RWPE1 (cell line): ENCODE results near the gene TNC.
A peak's percentile ranks its signal among the peaks of the same experiment; 100 is the strongest.
"Not testable (repeated sequence)": the region's sequence is repeated elsewhere in the genome, so short reads cannot be mapped to it uniquely, and the experiment has no call there.

Experiments
- CTCF ChIA-PET: fragments of 350-600 bp; sonication (Branson Sonifier 250); formaldehyde crosslinking; extraction: SDS; loops from one replicate; lab custom pipeline; 2021; lab: Yijun Ruan, JAX
- POLR2A ChIA-PET: fragments of 400-600 bp; formaldehyde crosslinking; extraction: SDS; loops from one replicate; lab custom pipeline; 2020; ENCODE audit warnings: antibody characterized with exemption; ENCODE audit not compliant: low non-redundant PET; lab: Yijun Ruan, JAX
- DNase-seq: peaks from one replicate; pipeline ENCODE4 v3.0.0; 2012; ENCODE audit warnings: low spot score
- H3K27ac ChIP-seq: fragments of 450-650 bp; 2 replicates; pipeline ENCODE4 v1.5.1; 2017
- TF ChIP-seq, protein P1 (sequence below): fragments of 450-650 bp; conservative IDR thresholded peaks from 2 replicates; pipeline ENCODE4 v1.5.1; 2017; ENCODE audit warnings: low read depth, mild to moderate bottlenecking

The TNC gene

GRCh38 chr9:115130176-115130575 is 12.2 kb upstream of the TNC start:
- H3K27ac ChIP-seq, result no peak overlapping the region
- ChIA-PET CTCF (no interaction called here), POLR2A (no interaction called here)
- TF ChIP-seq, protein P1, sequence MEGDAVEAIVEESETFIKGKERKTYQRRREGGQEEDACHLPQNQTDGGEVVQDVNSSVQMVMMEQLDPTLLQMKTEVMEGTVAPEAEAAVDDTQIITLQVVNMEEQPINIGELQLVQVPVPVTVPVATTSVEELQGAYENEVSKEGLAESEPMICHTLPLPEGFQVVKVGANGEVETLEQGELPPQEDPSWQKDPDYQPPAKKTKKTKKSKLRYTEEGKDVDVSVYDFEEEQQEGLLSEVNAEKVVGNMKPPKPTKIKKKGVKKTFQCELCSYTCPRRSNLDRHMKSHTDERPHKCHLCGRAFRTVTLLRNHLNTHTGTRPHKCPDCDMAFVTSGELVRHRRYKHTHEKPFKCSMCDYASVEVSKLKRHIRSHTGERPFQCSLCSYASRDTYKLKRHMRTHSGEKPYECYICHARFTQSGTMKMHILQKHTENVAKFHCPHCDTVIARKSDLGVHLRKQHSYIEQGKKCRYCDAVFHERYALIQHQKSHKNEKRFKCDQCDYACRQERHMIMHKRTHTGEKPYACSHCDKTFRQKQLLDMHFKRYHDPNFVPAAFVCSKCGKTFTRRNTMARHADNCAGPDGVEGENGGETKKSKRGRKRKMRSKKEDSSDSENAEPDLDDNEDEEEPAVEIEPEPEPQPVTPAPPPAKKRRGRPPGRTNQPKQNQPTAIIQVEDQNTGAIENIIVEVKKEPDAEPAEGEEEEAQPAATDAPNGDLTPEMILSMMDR, result no peak
- no peak for DNase-seq

GRCh38 chr9:115128726-115129125 is 10.8 kb upstream of the TNC start:
- CTCF ChIA-PET, H3K27ac ChIP-seq, POLR2A ChIA-PET, DNase-seq: not testable (repeated sequence)

DNA sequence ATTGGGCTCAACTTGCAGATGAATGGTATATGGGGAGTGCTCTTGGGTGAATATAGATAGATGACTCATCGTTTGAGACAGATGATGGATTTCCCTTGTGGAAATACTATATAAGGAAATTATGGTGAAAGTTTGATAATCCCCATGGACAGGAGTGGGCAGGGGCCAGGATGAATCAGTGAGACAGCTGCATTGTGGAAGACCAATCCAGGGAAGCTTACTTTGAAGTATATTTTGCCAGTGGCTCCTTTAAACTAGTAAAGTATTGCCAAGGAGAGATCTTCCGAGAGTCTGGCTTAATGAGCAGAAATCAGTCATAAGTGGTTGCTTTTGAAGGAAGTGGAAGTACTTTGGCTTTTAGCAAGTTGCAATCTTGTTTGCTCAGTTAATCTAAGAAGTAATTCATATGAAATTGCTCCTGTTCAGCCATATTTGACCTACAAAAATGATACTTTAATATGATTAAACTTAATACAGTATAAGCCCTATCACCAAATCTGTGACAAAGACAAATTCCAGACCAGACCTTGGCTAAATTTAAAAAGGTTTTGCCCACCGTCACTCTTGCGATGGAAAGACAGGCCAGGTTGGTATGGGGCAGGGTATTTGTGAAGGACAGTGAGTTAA is 9.3 kb upstream of the TNC start:
- ChIA-PET CTCF (no interaction called here), POLR2A (no interaction called here)
- peak; percentile 97 for DNase-seq

DNA sequence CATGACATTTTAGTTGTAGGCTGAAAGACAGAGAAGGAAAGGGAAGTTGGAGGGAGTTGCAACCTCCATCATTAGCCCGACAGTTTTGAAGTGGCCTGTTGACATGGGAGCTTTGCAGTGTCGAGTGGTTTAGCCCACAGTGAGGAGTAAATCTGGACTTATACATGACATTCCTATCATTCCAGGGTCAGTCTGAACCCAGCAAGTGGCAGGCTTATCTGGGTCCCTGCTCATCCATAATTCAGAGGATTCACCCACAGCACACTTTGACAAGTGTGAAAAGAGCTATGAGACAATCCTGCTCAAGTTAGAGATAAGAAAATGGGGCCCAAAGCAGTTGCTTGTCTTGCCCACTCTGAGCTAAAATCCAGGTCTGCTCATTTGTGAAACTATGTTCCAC is 8.4 kb upstream of the TNC start:
- no peak overlapping the region for H3K27ac ChIP-seq
- ChIA-PET POLR2A (no interaction called here), CTCF (interaction anchor here (0.6 kb wide), 1 partner anchor 374 kb away, joined by 4 read pairs; no protein-coding TSS in a partner anchor)
- TF ChIP-seq, protein P1, result no peak
- DNase-seq, result no peak

More for the DNA sequence above, 9.3 kb upstream of the TNC start:
- TF ChIP-seq, protein P1, result no peak
- H3K27ac ChIP-seq, result no peak overlapping the region; the same call in 1 of the 2 replicates

GRCh38 chr9:115122937-115123336 is 5.0 kb upstream of the TNC start:
- no peak overlapping the region for H3K27ac ChIP-seq
- TF ChIP-seq, protein P1, result no peak
- ChIA-PET POLR2A (no interaction called here), CTCF (no interaction called here)
- DNase-seq, result no peak

- peak; percentile 22 for DNase-seq
- H3K27ac ChIP-seq, result no peak overlapping the region
- ChIA-PET CTCF (no interaction called here), POLR2A (interaction anchor here (0.6 kb wide), 1 partner anchor 49 kb away, joined by 3 read pairs; no protein-coding TSS in a partner anchor)
- TF ChIP-seq, protein P1, result no peak
Observed at GRCh38 chr9:115121181-115121580, 3.2 kb upstream of the TNC start.

GRCh38 chr9:115118879-115119218 is 892 bp upstream of the TNC start:
- peak overlapping the region; percentile 99 for H3K27ac ChIP-seq
- ChIA-PET CTCF (interaction anchor here (1.1 kb wide), 2 partner anchors 34 to 96 kb away, joined by 3 to 4 read pairs; no protein-coding TSS in a partner anchor), POLR2A (no interaction called here)
- peak; percentile 95 for DNase-seq
- TF ChIP-seq, protein P1, result no peak
